Panc1 (cell line): Measurements from ENCODE around the gene BRD3OS. TPM values are rescaled to one million over a fixed set of nuclear protein-coding genes. Genes with fewer than 3 reads are reported as not detected.

ENCODE experiments used
- ATAC-seq: fragments of 200-7000 bp; cut with Tn5 transposase; 2 replicates; pipeline ENCODE4 v1.9.1; 2020; ENCODE audit warnings: mild to moderate bottlenecking, moderate library complexity
- BruUV-seq: library from RNA; stranded (reverse); fragments of 400-500 nt; replicated peaks from 2 replicates; lab custom pipeline; 2021; lab: Mats Ljungman, UMichigan
- CTCF ChIA-PET: fragments of 300-600 bp; sonication (Branson Sonifier 250); formaldehyde crosslinking; loops from one replicate; lab custom pipeline; 2022; ENCODE audit warnings: antibody characterized with exemption; lab: Charles Lee
- POLR2A ChIA-PET: fragments of 300-600 bp; sonication (Branson Sonifier 250); formaldehyde crosslinking; loops from one replicate; lab custom pipeline; 2022; ENCODE audit warnings: antibody characterized with exemption; lab: Charles Lee
- DNase-seq: peaks from one replicate; pipeline ENCODE4 v3.0.0-alpha.2; 2010; ENCODE audit warnings: low read depth, low spot score
- H3K27ac ChIP-seq: 2 replicates; pipeline ENCODE4 v1.5.1; 2011; ENCODE audit warnings: mild to moderate bottlenecking, low read length, inconsistent platforms
- H3K27me3 ChIP-seq: fragments of 200-500 bp; sonication (Bioruptor generic); 2 replicates; pipeline ENCODE4 v1.6.0; 2014; ENCODE audit warnings: low read length, inconsistent platforms; ENCODE audit not compliant: control insufficient read depth, insufficient read depth
- H3K36me3 ChIP-seq: fragments of 200-500 bp; sonication (Bioruptor generic); 2 replicates; pipeline ENCODE4 v1.5.1; 2014; ENCODE audit warnings: inconsistent platforms, mild to moderate bottlenecking, low read length, moderate library complexity; ENCODE audit not compliant: control insufficient read depth, insufficient read depth
- H3K4me1 ChIP-seq: 2 replicates; pipeline ENCODE4 v1.5.1; 2011; ENCODE audit warnings: inconsistent platforms, mild to moderate bottlenecking, low read length, moderate library complexity; ENCODE audit not compliant: control insufficient read depth, insufficient read depth
- H3K4me3 ChIP-seq, 2 experiments: 2 replicates each; pipeline ENCODE4 v1.5.1; 2011 to 2012; ENCODE audit warnings: low read depth in 2 of 2, low read length in 2 of 2, mild to moderate bottlenecking in 2 of 2, inconsistent platforms in 1 of 2, moderate library complexity in 1 of 2
- H3K9me3 ChIP-seq: fragments of 200-500 bp; sonication (Bioruptor generic); 2 replicates; pipeline ENCODE4 v1.5.1; 2014; ENCODE audit warnings: low read depth, mild to moderate bottlenecking, inconsistent platforms, low read length, moderate library complexity; ENCODE audit not compliant: control insufficient read depth, insufficient read depth
- CTCF ChIP-seq: fragments of 450-650 bp; IDR thresholded peaks from 2 replicates; pipeline ENCODE4 v1.5.1; 2017; ENCODE audit warnings: mild to moderate bottlenecking
- POLR2AphosphoS5 ChIP-seq: IDR thresholded peaks from 2 replicates; pipeline ENCODE4 v1.6.1; 2012; ENCODE audit warnings: mild to moderate bottlenecking, low read depth, low read length, moderate library complexity
- REST ChIP-seq, 2 experiments: IDR thresholded peaks; 2 replicates each; pipeline ENCODE4 v1.6.1; 2011 to 2012; ENCODE audit warnings: low read depth in 2 of 2, control low read depth in 1 of 2, low read length in 1 of 2, mild to moderate bottlenecking in 1 of 2, moderate library complexity in 1 of 2; ENCODE audit not compliant: insufficient read depth in 1 of 2
- SIN3A ChIP-seq: IDR thresholded peaks from 2 replicates; pipeline ENCODE4 v1.6.1; 2012; ENCODE audit warnings: low read depth, mild to moderate bottlenecking, low read length, moderate library complexity, borderline replicate concordance; ENCODE audit not compliant: insufficient read depth
- TCF7L2 ChIP-seq: IDR thresholded peaks from 2 replicates; pipeline ENCODE4 v1.6.1; 2011; ENCODE audit warnings: mild to moderate bottlenecking, low read depth, low read length, inconsistent platforms
- in situ Hi-C: cut with HindIII; loops from 2 replicates; pipeline ENCODE4 v1.10.0; 2016; ENCODE audit warnings: low sequenced_read_pairs, low pct_unique_long_range_greater_than_20kb
- intact Hi-C: fragments of 100-400 bp; cut with micrococcal nuclease; formaldehyde crosslinking; loops from one replicate; pipeline ENCODE4 v1.10.0; 2022; ENCODE audit not compliant: unreplicated experiment
- total RNA-seq: library from RNA; stranded (reverse); gene quantifications from one replicate; pipeline ENCODE4 v1.2.1, GENCODE V29; 2021; ENCODE audit not compliant: unreplicated experiment

The BRD3OS gene
- total RNA-seq, 1 experiment from 2014 or later, result 22.1 TPM

DNA sequence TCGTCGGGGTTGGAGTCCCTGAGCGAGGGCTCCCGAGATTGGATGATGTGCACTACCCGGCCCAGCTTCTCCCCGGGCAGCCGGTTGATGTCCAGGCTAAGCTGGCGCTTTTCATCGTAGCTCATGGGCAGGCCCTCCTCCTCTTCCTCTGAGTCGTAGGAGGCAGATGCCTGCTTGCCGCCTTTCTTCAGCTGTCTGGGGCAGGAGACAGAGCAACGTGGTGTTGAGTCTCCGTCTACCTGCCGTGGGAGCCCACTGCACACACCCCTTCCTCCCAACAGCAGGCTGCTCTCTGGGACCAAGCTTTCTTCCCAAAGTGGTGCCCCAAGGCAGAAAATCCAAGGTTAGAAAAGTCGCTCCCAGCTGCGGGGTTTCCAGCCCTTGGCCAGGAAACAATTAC lies 10.8 kb downstream of the BRD3OS start:
- DNase-seq, result no peak
- Histone ChIP-seq H3K4me1 (no peaks in the 10 kb centered on the region), H3K27ac (no peak overlapping the region), H3K4me3 (no peak overlapping the region), H3K36me3 (no peaks in the 10 kb centered on the region), H3K27me3 (no peaks in the 10 kb centered on the region), H3K9me3 (no peaks in the 10 kb centered on the region)
- POLR2A ChIA-PET, result no interaction called here
- no peak for TF ChIP-seq CTCF
- no peak for TF ChIP-seq REST (IDR thresholded peaks at IDR 0.05; ENCODE audit: insufficient read depth in 1 of 2, low read depth in 2 of 2, low read length in 1 of 2)
- TF ChIP-seq SIN3A, result no peak
- TF ChIP-seq TCF7L2, result no peak
- no peak for TF ChIP-seq POLR2AphosphoS5
- no peak for ATAC-seq
- intact Hi-C loops, result no loop called here
- CTCF ChIA-PET, result no interaction called here
- BruUV-seq, result no TSS peak
- in situ Hi-C loops, result no loop called here

DNA sequence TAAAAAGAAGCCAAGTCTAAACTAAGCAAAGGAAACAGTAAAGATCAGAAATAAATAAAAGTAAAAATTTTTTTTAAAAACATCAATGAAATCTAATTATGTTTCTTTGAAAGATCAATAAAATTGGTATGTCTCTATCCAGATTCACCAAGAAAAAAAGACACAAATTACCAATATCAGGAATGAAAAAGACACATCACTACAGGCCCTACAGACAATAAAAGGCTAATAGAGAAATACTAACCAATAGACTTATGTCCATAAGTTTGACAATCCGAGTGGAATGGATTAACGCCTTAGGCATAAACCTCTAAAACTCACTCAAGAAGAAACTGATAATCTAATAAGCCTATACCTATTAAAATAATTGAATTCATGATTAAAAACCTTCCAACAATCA lies 12.4 kb downstream of the BRD3OS start:
- no peak for TF ChIP-seq CTCF
- TF ChIP-seq TCF7L2, result no peak
- TF ChIP-seq SIN3A, result no peak
- no peak for TF ChIP-seq REST (IDR thresholded peaks at IDR 0.05; ENCODE audit: insufficient read depth in 1 of 2, low read depth in 2 of 2, low read length in 1 of 2)
- TF ChIP-seq POLR2AphosphoS5, result no peak
- Histone ChIP-seq H3K9me3 (no peaks in the 10 kb centered on the region), H3K4me1 (no peaks in the 10 kb centered on the region), H3K27ac (no peak overlapping the region), H3K4me3 (no peak overlapping the region), H3K27me3 (no peaks in the 10 kb centered on the region), H3K36me3 (no peaks in the 10 kb centered on the region)
- DNase-seq (no peak), ATAC-seq (no peak)
- POLR2A ChIA-PET, result no interaction called here
- CTCF ChIA-PET, result no interaction called here
- in situ Hi-C loops, result no loop called here
- intact Hi-C loops, result no loop called here
- no TSS peak for BruUV-seq
